ENCODE results near the gene KCNG1. TPM values are rescaled to one million over a fixed set of nuclear protein-coding genes. Genes with fewer than 3 reads are reported as not detected.
A peak's percentile ranks its signal among the peaks of the same experiment; 100 is the strongest.

Gene KCNG1
- total and polyA plus RNA-seq, 2 of the 13 experiments (the other 11 are each of a cell fraction or from before 2014, with no cell fraction given) = not detected

- no peak overlapping the region for H3K4me3 ChIP-seq (replicated peaks in 1 of 3; ENCODE audit: insufficient read depth in 1 of 3, low read depth in 2 of 3, low read length in 3 of 3)
- in situ Hi-C loops (cut with HindIII; ENCODE audit: extremely low pct_ligation_motif_present, low pct_unique_long_range_greater_than_20kb) (no loop called here), intact Hi-C loops (cut with micrococcal nuclease; ENCODE audit: unreplicated experiment) (no loop called here)
- 25% methylated on average over 7 of the region's 7 CpGs for WGBS (ENCODE audit: low lambda C conversion rate)
- H3K9me3 ChIP-seq (ENCODE audit: low read length) = no peaks in the 10 kb centered on the region
- H3K27me3 ChIP-seq (ENCODE audit: control insufficient read depth in 1 of 2, insufficient read depth in 2 of 2, low read length in 2 of 2) = peaks cover 6 to 44% of the 10 kb centered on the region in 2 experiments; a peak in 4 of 5 replicates
- no peaks in the 10 kb centered on the region for H3K36me3 ChIP-seq (replicated peaks in 1 of 2; ENCODE audit: control insufficient read depth in 1 of 2, insufficient read depth in 2 of 2, low read length in 2 of 2)
- no peak overlapping the region for H3K27ac ChIP-seq (ENCODE audit: extremely low read length, insufficient read depth, low read length)
- BruUV-seq (replicated peaks) = no TSS peak
- TF ChIP-seq ATF4 (CRISPR knock-in tag; IDR thresholded peaks at IDR 0.05) (0 out of 4 replicates have a peak, but pooled peaks of 1 of the 2 experiments have one; percentile 36), PTBP1 (IDR thresholded peaks at IDR 0.05; ENCODE audit: low read depth, low read length, poor library complexity, severe bottlenecking) (no peak), FOSL2 (CRISPR knock-in tag; IDR thresholded peaks at IDR 0.05) (peak; percentile 67)
- ATAC-seq = no peak
- H2AFZ ChIP-seq (ENCODE audit: low read length) = no peak overlapping the region
- no peaks in the 10 kb centered on the region for H4K20me1 ChIP-seq (ENCODE audit: insufficient read depth, low read length)
- H3K4me1 ChIP-seq (ENCODE audit: insufficient read depth, low read length) = no peaks in the 10 kb centered on the region
- DNase-seq (ENCODE audit: low spot score) = no peak
- no peak overlapping the region for H3K4me2 ChIP-seq (ENCODE audit: low read depth, low read length)
- H3K79me2 ChIP-seq (ENCODE audit: insufficient read depth, low read length) = no peaks in the 10 kb centered on the region
- ChIA-PET POLR2A (no interaction called here), CTCF (ENCODE audit: low intra/inter-chr PET ratio, low total read pairs) (no interaction called here)
- no peak for FAIRE-seq
- H3K9ac ChIP-seq (ENCODE audit: insufficient read depth, low read depth, low read length) = no peak overlapping the region
These were observed 14.1 kb upstream of the KCNG1 start for GRCh38 chr20:51036827-51037531.

GRCh38 chr20:51036226-51036625 lies 13.3 kb upstream of the KCNG1 start:
- ChIA-PET POLR2A (no interaction called here), CTCF (ENCODE audit: low intra/inter-chr PET ratio, low total read pairs) (no interaction called here)
- no peak overlapping the region for H2AFZ ChIP-seq (ENCODE audit: low read length)
- 17% methylated on average over 4 of the region's 4 CpGs for WGBS (ENCODE audit: low lambda C conversion rate)
- H3K4me2 ChIP-seq (ENCODE audit: low read depth, low read length) = no peak overlapping the region
- FAIRE-seq (no peak), DNase-seq (ENCODE audit: low spot score) (no peak), ATAC-seq (no peak)
- peaks cover 4 to 39% of the 10 kb centered on the region in 2 experiments; a peak in 4 of 5 replicates for H3K27me3 ChIP-seq (ENCODE audit: control insufficient read depth in 1 of 2, insufficient read depth in 2 of 2, low read length in 2 of 2)
- no TSS peak for BruUV-seq (replicated peaks)
- in situ Hi-C loops (cut with HindIII; ENCODE audit: extremely low pct_ligation_motif_present, low pct_unique_long_range_greater_than_20kb) (no loop called here), intact Hi-C loops (cut with micrococcal nuclease; ENCODE audit: unreplicated experiment) (no loop called here)
- TF ChIP-seq GMEB1 (CRISPR knock-in tag; IDR thresholded peaks at IDR 0.05; ENCODE audit: borderline replicate concordance) (no peak), ZFY (CRISPR knock-in tag; IDR thresholded peaks at IDR 0.05) (no peak), DBP (CRISPR knock-in tag; IDR thresholded peaks at IDR 0.05; ENCODE audit: not compliant biosample characterization) (no peak), NFE2L2 (IDR thresholded peaks at IDR 0.05; ENCODE audit: low read length) (no peak), HOXA3 (CRISPR knock-in tag; IDR thresholded peaks at IDR 0.05) (no peak), ZNF772 (CRISPR knock-in tag; IDR thresholded peaks at IDR 0.05) (no peak), ZZZ3 (CRISPR knock-in tag; IDR thresholded peaks at IDR 0.05; ENCODE audit: borderline replicate concordance) (no peak), STAT5B (CRISPR knock-in tag; IDR thresholded peaks at IDR 0.05) (no peak), ATF4 (CRISPR knock-in tag; IDR thresholded peaks at IDR 0.05) (no peak), NR1H2 (CRISPR knock-in tag; IDR thresholded peaks at IDR 0.05; ENCODE audit: borderline replicate concordance, low read depth) (no peak), PITX1 (CRISPR knock-in tag; IDR thresholded peaks at IDR 0.05) (no peak)
- no peaks in the 10 kb centered on the region for H3K4me1 ChIP-seq (ENCODE audit: insufficient read depth, low read length)
- no peaks in the 10 kb centered on the region for H4K20me1 ChIP-seq (ENCODE audit: insufficient read depth, low read length)
- H3K27ac ChIP-seq (ENCODE audit: extremely low read length, insufficient read depth, low read length) = no peak overlapping the region
- H3K4me3 ChIP-seq (replicated peaks in 1 of 3; ENCODE audit: insufficient read depth in 1 of 3, low read depth in 2 of 3, low read length in 3 of 3) = no peak overlapping the region
- no peaks in the 10 kb centered on the region for H3K36me3 ChIP-seq (replicated peaks in 1 of 2; ENCODE audit: control insufficient read depth in 1 of 2, insufficient read depth in 2 of 2, low read length in 2 of 2)
- H3K9me3 ChIP-seq (ENCODE audit: low read length) = no peaks in the 10 kb centered on the region
- no peak overlapping the region for H3K9ac ChIP-seq (ENCODE audit: insufficient read depth, low read depth, low read length)
- H3K79me2 ChIP-seq (ENCODE audit: insufficient read depth, low read length) = no peaks in the 10 kb centered on the region
